H1 (cell line): ENCODE measurements around the gene HMCN1. TPM values are rescaled to one million over a fixed set of nuclear protein-coding genes. Genes with fewer than 3 reads are reported as not detected.

ENCODE experiments used
- CTCF ChIA-PET: fragments of 300-600 bp; sonication (Branson Sonifier 250); formaldehyde crosslinking; loops from one replicate; lab custom pipeline; 2021; ENCODE audit not compliant: partially characterized antibody; lab: Charles Lee
- POLR2A ChIA-PET: fragments of 300-600 bp; sonication (Branson Sonifier 250); formaldehyde crosslinking; loops from one replicate; lab custom pipeline; 2021; ENCODE audit warnings: inconsistent platforms; ENCODE audit not compliant: partially characterized antibody; lab: Charles Lee
- DNase-seq, 2 experiments: peaks; one replicate each; pipeline versions ENCODE4 v3.0.0 to v3.0.0-alpha.2; 2010 to 2022; ENCODE audit warnings: low spot score in 2 of 2, low read depth in 1 of 2, mixed read lengths in 1 of 2
- FAIRE-seq: peaks from 2 replicates; lab custom pipeline; 2011; peaks lifted over from hg19 to GRCh38; lab: Jason Lieb, UNC
- H2AFZ ChIP-seq: 2 replicates; pipeline ENCODE4 v1.8.1; 2012; ENCODE audit warnings: low read length, inconsistent platforms
- H2AK5ac ChIP-seq: 2 replicates; pipeline ENCODE4 v1.6.1; 2013; ENCODE audit warnings: low read depth, low read length
- H2BK120ac ChIP-seq: replicated peaks from 2 replicates; pipeline ENCODE3; 2013; ENCODE audit warnings: low read depth, low read length, inconsistent platforms
- H2BK12ac ChIP-seq: 2 replicates; pipeline ENCODE4 v1.6.1; 2013; ENCODE audit warnings: low read depth, low read length
- H2BK15ac ChIP-seq: 2 replicates; pipeline ENCODE4 v1.6.1; 2013; ENCODE audit warnings: low read length
- H2BK20ac ChIP-seq: 2 replicates; pipeline ENCODE4 v1.6.1; 2013; ENCODE audit warnings: low read length
- H2BK5ac ChIP-seq: 2 replicates; pipeline ENCODE4 v1.6.1; 2013; ENCODE audit warnings: low read depth, low read length
- H3K14ac ChIP-seq: 2 replicates; pipeline ENCODE4 v1.6.1; 2013; ENCODE audit warnings: inconsistent platforms; ENCODE audit not compliant: insufficient read length
- H3K18ac ChIP-seq: 2 replicates; pipeline ENCODE4 v1.6.1; 2013; ENCODE audit warnings: low read length; ENCODE audit errors: extremely low read depth
- H3K23ac ChIP-seq: 2 replicates; pipeline ENCODE4 v1.6.1; 2013; ENCODE audit warnings: inconsistent platforms; ENCODE audit not compliant: insufficient read length
- H3K23me2 ChIP-seq: 2 replicates; pipeline ENCODE4 v1.6.1; 2013; ENCODE audit warnings: low read depth, low read length
- H3K27ac ChIP-seq: 2 replicates; pipeline ENCODE4 v1.6.1; 2011; ENCODE audit warnings: low read depth, low read length, inconsistent platforms
- H3K27me3 ChIP-seq, 4 experiments: replicated peaks in 1 of 4; 1 replicate in 1 of 4; 2 replicates in 3 of 4; pipeline versions ENCODE4 v1.6.1 to v1.8.1; 2011 to 2013; ENCODE audit warnings: low read length in 3 of 4, mild to moderate bottlenecking in 3 of 4, inconsistent platforms in 2 of 4, mixed read lengths in 2 of 4, moderate library complexity in 1 of 4; ENCODE audit not compliant: control insufficient read depth in 3 of 4, insufficient read depth in 3 of 4; ENCODE audit errors: extremely low read depth in 1 of 4
- H3K36me3 ChIP-seq, 4 experiments: 2 replicates each; pipeline versions ENCODE4 v1.6.1 to v1.8.1; 2011 to 2013; ENCODE audit warnings: mild to moderate bottlenecking in 4 of 4, low read length in 3 of 4, moderate library complexity in 2 of 4, control low read depth in 1 of 4, inconsistent platforms in 1 of 4; ENCODE audit not compliant: insufficient read depth in 4 of 4, control insufficient read depth in 2 of 4
- H3K4ac ChIP-seq: replicated peaks from 2 replicates; pipeline ENCODE3; 2013; ENCODE audit warnings: low read length, low read depth, mixed read lengths, inconsistent platforms; ENCODE audit not compliant: insufficient read length
- H3K4me1 ChIP-seq, 4 experiments: replicated peaks in 1 of 4; 1 replicate in 1 of 4; 2 replicates in 3 of 4; pipeline versions ENCODE4 v1.6.1 to v1.8.1; 2011 to 2013; ENCODE audit warnings: low read length in 3 of 4, inconsistent platforms in 2 of 4, mixed read lengths in 1 of 4; ENCODE audit not compliant: insufficient read depth in 4 of 4, control insufficient read depth in 3 of 4
- H3K4me2 ChIP-seq, 2 experiments: 2 replicates each; pipeline versions ENCODE4 v1.6.1 to v1.8.1; 2011 to 2013; ENCODE audit warnings: low read depth in 2 of 2, low read length in 2 of 2, control low read depth in 1 of 2, inconsistent platforms in 1 of 2, mild to moderate bottlenecking in 1 of 2; ENCODE audit not compliant: insufficient read depth in 1 of 2
- H3K4me3 ChIP-seq, 4 experiments: fragments of 200-600, 300-600 bp in 1 of 4; sonication (generic), shearing (Covaris generic), sonication (Bioruptor Twin) in 1 of 4; 2 replicates each; pipeline versions ENCODE4 v1.5.1 to v1.8.1; 2011 to 2016; ENCODE audit warnings: low read length in 4 of 4, low read depth in 3 of 4, control low read depth in 2 of 4, inconsistent platforms in 2 of 4, mild to moderate bottlenecking in 2 of 4, mixed read lengths in 1 of 4, moderate library complexity in 1 of 4; ENCODE audit not compliant: insufficient read depth in 2 of 4; ENCODE audit errors: extremely low read depth in 1 of 4
- H3K56ac ChIP-seq: replicated peaks from 2 replicates; pipeline ENCODE3; 2013; ENCODE audit warnings: low read depth, mild to moderate bottlenecking, mixed read lengths, low read length, inconsistent platforms; ENCODE audit not compliant: insufficient read length
- H3K79me1 ChIP-seq: 2 replicates; pipeline ENCODE4 v1.6.1; 2013; ENCODE audit warnings: low read depth, low read length, control low read depth
- H3K79me2 ChIP-seq, 2 experiments: 2 replicates each; pipeline versions ENCODE4 v1.6.1 to v1.8.1; 2012 to 2013; ENCODE audit warnings: low read length in 2 of 2, mild to moderate bottlenecking in 2 of 2, inconsistent platforms in 1 of 2; ENCODE audit not compliant: insufficient read depth in 2 of 2, control insufficient read depth in 1 of 2
- H3K9ac ChIP-seq, 4 experiments: replicated peaks in 1 of 4; 1 replicate in 1 of 4; 2 replicates in 3 of 4; pipeline versions ENCODE4 v1.6.1 to v1.8.1; 2011 to 2013; ENCODE audit warnings: low read depth in 3 of 4, low read length in 3 of 4, control low read depth in 2 of 4, mild to moderate bottlenecking in 2 of 4, moderate library complexity in 2 of 4, inconsistent platforms in 1 of 4; ENCODE audit errors: extremely low read depth in 1 of 4
- H3K9me3 ChIP-seq, 2 experiments: 2 replicates each; pipeline versions ENCODE4 v1.6.1 to v1.8.1; 2012 to 2013; ENCODE audit warnings: mild to moderate bottlenecking in 2 of 2, moderate library complexity in 2 of 2, control low read depth in 1 of 2, inconsistent platforms in 1 of 2, low read depth in 1 of 2, low read length in 1 of 2, mixed read lengths in 1 of 2; ENCODE audit not compliant: insufficient read depth in 2 of 2
- H4K20me1 ChIP-seq, 2 experiments: replicated peaks in 1 of 2; 2 replicates each; pipeline versions ENCODE3 to v1.8.1; 2011 to 2013; ENCODE audit warnings: inconsistent platforms in 2 of 2, low read length in 2 of 2, mild to moderate bottlenecking in 1 of 2; ENCODE audit not compliant: insufficient read depth in 2 of 2, control insufficient read depth in 1 of 2
- H4K5ac ChIP-seq: 2 replicates; pipeline ENCODE4 v1.6.1; 2013; ENCODE audit warnings: low read length, low read depth, mixed read lengths, inconsistent platforms; ENCODE audit not compliant: insufficient read length
- H4K8ac ChIP-seq: 2 replicates; pipeline ENCODE4 v1.8.0; 2013; ENCODE audit warnings: mild to moderate bottlenecking, moderate library complexity, low read length, inconsistent platforms; ENCODE audit not compliant: insufficient read depth; ENCODE audit errors: extremely low read depth
- H4K91ac ChIP-seq: replicated peaks from 2 replicates; pipeline ENCODE3; 2013; ENCODE audit warnings: low read length, mixed read lengths, inconsistent platforms; ENCODE audit not compliant: insufficient read length
- ASH2L ChIP-seq: fragments of 200-600, 300-600 bp; sonication (generic); IDR thresholded peaks from one replicate; pipeline ENCODE4 v1.7.1; 2017; ENCODE audit warnings: low read length
- HDAC6 ChIP-seq: IDR thresholded peaks from one replicate; pipeline ENCODE4 v1.7.1; 2012; ENCODE audit warnings: low read depth, mild to moderate bottlenecking, inconsistent platforms, low read length, moderate library complexity
- JUND ChIP-seq: IDR thresholded peaks from 2 replicates; pipeline ENCODE4 v1.6.1; 2011; ENCODE audit warnings: mild to moderate bottlenecking, improper control_type of control experiment, low read length
- KDM1A ChIP-seq: fragments of 200-600, 300-600 bp; sonication (generic); IDR thresholded peaks from 2 replicates; pipeline ENCODE4 v1.7.1; 2016; ENCODE audit warnings: mild to moderate bottlenecking, low read length, borderline replicate concordance
- KDM4A ChIP-seq: IDR thresholded peaks from one replicate; pipeline ENCODE4 v1.7.1; 2012; ENCODE audit warnings: low read depth, mild to moderate bottlenecking, moderate library complexity, low read length, inconsistent platforms; ENCODE audit not compliant: severe bottlenecking
- PHF8 ChIP-seq: fragments of 200-600 bp; sonication (generic); conservative IDR thresholded peaks from 2 replicates; pipeline ENCODE4 v1.7.1; 2012; ENCODE audit warnings: low read depth, mild to moderate bottlenecking, inconsistent platforms, low read length, moderate library complexity
- SUZ12 ChIP-seq: fragments of 200-600 bp; sonication (generic); IDR thresholded peaks from 2 replicates; pipeline ENCODE4 v1.6.1; 2012; ENCODE audit warnings: mild to moderate bottlenecking, inconsistent platforms, low read length, moderate library complexity, mixed read lengths
- WGBS, 2 experiments: shearing (Covaris generic) in 1 of 2; methylation state at CpG; one replicate each; pipeline versions ENCODE4 v1.1.6 to v1.1.7; 2013 to 2015; ENCODE audit warnings: low lambda C conversion rate in 2 of 2, mixed read lengths in 2 of 2, inconsistent platforms in 1 of 2, low coverage in 1 of 2, missing lambda C conversion rate in 1 of 2; ENCODE audit not compliant: insufficient replicate concordance in 2 of 2, insufficient coverage in 1 of 2, insufficient read length in 1 of 2; ENCODE audit errors: extremely low coverage in 1 of 2, missing lambda C conversion rate in 1 of 2; 5-methylcytosine and 5-hydroxymethylcytosine counted together
- polyA plus RNA-seq, 7 experiments: library from polyadenylated mRNA; depleted of rRNA in 3 of 7; stranded (reverse) in 5 of 7; unstranded in 2 of 7; fragments of >200 nt in 5 of 7; fragments of 200-250 nt in 2 of 7; gene quantifications; 1 replicate in 5 of 7; 2 replicates in 1 of 7; 4 replicates in 1 of 7; pipeline versions ENCODE4 v1.2.1 to v1.2.3, GENCODE V29; 2011 to 2013; ENCODE audit warnings: missing spikeins in 2 of 7, mixed read lengths in 2 of 7
- total RNA-seq: library from RNA; stranded (reverse); fragmentation: NEBNext Ultra II Directional; extraction: Animal tissue kit (Norgen Biotek cat#: 25700); gene quantifications from 2 replicates; pipeline ENCODE4 v1.2.1, GENCODE V29; 2021
- TF ChIP-seq, protein P1 (sequence below): IDR thresholded peaks from 2 replicates; pipeline ENCODE4 v1.6.1; 2012; ENCODE audit warnings: low read length, inconsistent platforms
- TF ChIP-seq, protein P2 (sequence below): IDR thresholded peaks from 2 replicates; pipeline ENCODE4 v1.6.1; 2011; ENCODE audit warnings: low read depth, mild to moderate bottlenecking, low read length; ENCODE audit not compliant: insufficient read depth
- TF ChIP-seq, protein P3 (sequence below): IDR thresholded peaks from 2 replicates; pipeline ENCODE4 v1.6.1; 2012; ENCODE audit warnings: inconsistent platforms

The HMCN1 gene
- total and polyA plus RNA-seq, 2 of the 8 experiments (the other 6 are each of a cell fraction or from before 2014, with no cell fraction given) = 13.8 to 14.6 TPM

DNA sequence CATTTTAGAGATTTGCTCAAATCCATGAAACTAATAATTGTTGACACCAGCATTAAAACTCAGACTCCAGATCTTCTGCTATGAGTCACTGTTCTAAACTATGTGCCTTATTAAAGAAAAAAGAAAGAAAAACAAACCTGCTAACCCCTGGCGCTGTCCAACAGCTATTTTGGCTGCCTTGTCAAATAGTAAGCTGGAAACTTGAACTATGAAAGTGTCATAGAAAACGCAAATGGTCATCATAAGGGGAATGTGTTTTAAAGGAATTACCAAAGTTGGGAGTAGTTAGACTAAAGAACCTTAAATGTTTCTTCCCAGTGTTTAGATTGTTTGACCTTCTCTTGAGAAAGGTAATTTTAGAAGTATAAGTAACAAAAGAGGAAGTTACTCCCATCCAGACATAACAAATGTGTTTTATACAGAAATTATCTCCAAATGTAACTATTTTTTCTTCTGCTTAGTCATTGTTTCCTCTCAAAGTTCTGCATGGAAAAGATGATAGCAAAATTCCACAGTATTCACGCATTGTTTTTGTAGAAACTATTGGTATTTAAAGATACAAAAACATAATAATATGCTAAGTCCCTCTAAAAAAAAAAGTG is 368.5 kb downstream of the HMCN1 start:
- FAIRE-seq = no peak
- DNase-seq = no peak
- POLR2A ChIA-PET = no interaction called here
- TF ChIP-seq, protein P1, sequence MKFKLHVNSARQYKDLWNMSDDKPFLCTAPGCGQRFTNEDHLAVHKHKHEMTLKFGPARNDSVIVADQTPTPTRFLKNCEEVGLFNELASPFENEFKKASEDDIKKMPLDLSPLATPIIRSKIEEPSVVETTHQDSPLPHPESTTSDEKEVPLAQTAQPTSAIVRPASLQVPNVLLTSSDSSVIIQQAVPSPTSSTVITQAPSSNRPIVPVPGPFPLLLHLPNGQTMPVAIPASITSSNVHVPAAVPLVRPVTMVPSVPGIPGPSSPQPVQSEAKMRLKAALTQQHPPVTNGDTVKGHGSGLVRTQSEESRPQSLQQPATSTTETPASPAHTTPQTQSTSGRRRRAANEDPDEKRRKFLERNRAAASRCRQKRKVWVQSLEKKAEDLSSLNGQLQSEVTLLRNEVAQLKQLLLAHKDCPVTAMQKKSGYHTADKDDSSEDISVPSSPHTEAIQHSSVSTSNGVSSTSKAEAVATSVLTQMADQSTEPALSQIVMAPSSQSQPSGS = no peak
- TF ChIP-seq HDAC6 = no peak
- TF ChIP-seq PHF8 = no peak
- TF ChIP-seq ASH2L = no peak
- TF ChIP-seq KDM1A = no peak
- TF ChIP-seq, protein P2, sequence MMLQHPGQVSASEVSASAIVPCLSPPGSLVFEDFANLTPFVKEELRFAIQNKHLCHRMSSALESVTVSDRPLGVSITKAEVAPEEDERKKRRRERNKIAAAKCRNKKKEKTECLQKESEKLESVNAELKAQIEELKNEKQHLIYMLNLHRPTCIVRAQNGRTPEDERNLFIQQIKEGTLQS = no peak
- no peak for TF ChIP-seq KDM4A
- TF ChIP-seq, protein P3, sequence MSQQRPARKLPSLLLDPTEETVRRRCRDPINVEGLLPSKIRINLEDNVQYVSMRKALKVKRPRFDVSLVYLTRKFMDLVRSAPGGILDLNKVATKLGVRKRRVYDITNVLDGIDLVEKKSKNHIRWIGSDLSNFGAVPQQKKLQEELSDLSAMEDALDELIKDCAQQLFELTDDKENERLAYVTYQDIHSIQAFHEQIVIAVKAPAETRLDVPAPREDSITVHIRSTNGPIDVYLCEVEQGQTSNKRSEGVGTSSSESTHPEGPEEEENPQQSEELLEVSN = no peak
- TF ChIP-seq JUND = no peak
- no peak for TF ChIP-seq SUZ12

More for the DNA sequence above, 368.5 kb downstream of the HMCN1 start:
- H2BK15ac ChIP-seq = no peak overlapping the region
- H4K20me1 ChIP-seq = no peaks in the 10 kb centered on the region
- H3K23ac ChIP-seq = no peak overlapping the region
- H3K56ac ChIP-seq = no peak overlapping the region
- no peaks in the 10 kb centered on the region for H3K27me3 ChIP-seq
- no peak overlapping the region for H2BK5ac ChIP-seq
- H3K4ac ChIP-seq = no peak overlapping the region
- H3K4me1 ChIP-seq = no peaks in the 10 kb centered on the region
- H3K9ac ChIP-seq = no peak overlapping the region
- H3K79me1 ChIP-seq = no peaks in the 10 kb centered on the region
- no peak overlapping the region for H3K27ac ChIP-seq
- H3K23me2 ChIP-seq = no peaks in the 10 kb centered on the region
- H2BK12ac ChIP-seq = no peak overlapping the region
- H2BK20ac ChIP-seq = no peak overlapping the region
- no peak overlapping the region for H3K18ac ChIP-seq
- no peak overlapping the region for H3K4me2 ChIP-seq
- H2AK5ac ChIP-seq = no peak overlapping the region
- no peaks in the 10 kb centered on the region for H3K9me3 ChIP-seq
- CTCF ChIA-PET = no interaction called here
- H4K8ac ChIP-seq = no peak overlapping the region
- H2BK120ac ChIP-seq = no peak overlapping the region
- no peak overlapping the region for H4K5ac ChIP-seq
- H3K79me2 ChIP-seq = no peaks in the 10 kb centered on the region
- 92% methylated on average over 3 of the region's 3 CpGs; no CpG with 5 or more reads in 1 of the 2 experiments for WGBS, 2 experiments
- no peak overlapping the region for H2AFZ ChIP-seq
- no peak overlapping the region for H3K14ac ChIP-seq
- no peak overlapping the region for H4K91ac ChIP-seq
- no peaks in the 10 kb centered on the region for H3K36me3 ChIP-seq
- no peak overlapping the region for H3K4me3 ChIP-seq
